Hematopoietic multipotent progenitor cell treated with erythropoietin and hydrocortisone succinate and interleukin-3 and kit ligand, for 4 days (in vitro differentiated cells): ENCODE measurements around the gene TMEFF2.

Experiments used
- DNase-seq: peaks from one replicate; pipeline ENCODE4 v3.0.0-alpha.2; 2015

The TMEFF2 gene

DNA sequence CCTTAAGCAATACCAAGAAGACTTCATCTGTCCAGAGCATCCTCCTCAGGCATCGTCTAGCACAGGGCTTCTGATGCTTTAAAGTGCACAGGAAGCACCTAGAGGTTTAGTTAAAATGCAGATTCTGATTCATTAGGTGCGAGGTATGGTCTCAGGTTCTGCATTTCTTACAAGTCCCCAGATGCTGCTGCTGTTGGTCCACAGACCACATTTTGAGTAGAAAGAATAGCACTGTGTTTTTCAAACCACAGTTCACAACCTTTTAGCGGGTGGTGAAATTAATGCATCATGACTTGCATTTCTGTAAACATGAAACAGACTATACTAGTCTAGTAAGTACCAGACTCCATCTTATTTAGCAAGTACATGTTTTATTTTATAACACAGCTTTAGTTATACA, 134.6 kb downstream of the TMEFF2 start:
- DNase-seq: peak; percentile 51

DNA sequence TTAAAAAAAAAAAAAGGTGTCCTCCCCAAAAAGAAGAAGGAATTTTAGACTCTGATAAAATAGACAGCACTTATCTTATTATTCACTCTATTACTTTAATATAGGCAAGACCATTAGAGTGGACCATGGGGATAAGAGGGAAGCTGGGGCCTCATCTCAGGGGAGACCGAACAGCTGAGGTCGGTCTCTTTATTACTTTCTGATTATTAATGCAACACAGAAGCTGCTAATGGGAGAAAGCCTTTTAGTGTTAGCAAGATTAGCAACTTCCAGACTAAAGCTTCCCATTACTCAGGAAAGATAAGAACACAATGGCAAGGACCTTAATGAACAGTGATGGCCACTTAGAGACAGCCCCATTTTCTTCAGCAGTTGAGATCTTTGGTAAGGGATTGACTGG, 135.5 kb downstream of the TMEFF2 start:
- DNase-seq: no peak

GRCh38 chr2:192053921-192054320, 140.8 kb downstream of the TMEFF2 start:
- DNase-seq: no peak

DNA sequence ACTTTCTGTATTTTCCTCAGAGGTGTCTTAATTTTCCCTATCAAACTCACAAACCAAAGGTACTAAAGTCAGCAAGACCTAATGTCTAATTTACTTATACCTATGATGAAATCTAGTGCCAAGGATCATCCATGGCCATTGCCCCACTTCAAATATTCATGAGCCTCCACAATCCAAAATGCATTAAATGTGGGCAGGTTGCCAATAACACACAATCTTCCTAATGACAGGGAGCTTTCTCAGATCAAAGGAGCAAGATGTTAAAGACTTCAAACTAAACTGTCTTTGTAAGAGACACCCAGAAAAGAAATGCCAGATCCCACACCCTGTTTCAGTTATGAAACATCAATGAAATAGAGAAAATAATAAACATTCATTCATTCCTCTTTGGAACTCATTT, 143.2 kb downstream of the TMEFF2 start:
- DNase-seq: peak; percentile 18

GRCh38 chr2:192049362-192049761, 145.4 kb downstream of the TMEFF2 start:
- DNase-seq: no peak

GRCh38 chr2:192047315-192048107, 147.2 kb downstream of the TMEFF2 start:
- no peak for DNase-seq

DNA sequence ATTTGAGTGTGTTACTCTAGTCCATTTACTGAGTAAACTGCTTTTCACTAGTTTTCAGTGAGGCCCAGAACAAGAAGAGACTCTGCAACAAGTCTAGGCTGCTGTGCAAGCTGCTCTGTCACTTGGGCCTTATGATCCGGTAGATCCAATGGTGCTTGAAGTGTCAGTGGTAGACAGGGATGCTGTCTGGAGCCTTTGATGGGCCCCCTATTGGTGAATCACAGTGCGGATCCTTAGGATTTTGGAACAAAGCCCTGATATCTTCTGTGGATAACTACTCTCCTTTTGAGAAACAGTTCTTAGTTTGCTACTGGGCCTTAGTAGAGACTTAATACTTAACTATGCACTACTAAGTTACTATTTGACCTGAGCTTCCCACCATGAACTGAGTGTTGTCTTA, 150.2 kb downstream of the TMEFF2 start:
- no peak for DNase-seq

DNA sequence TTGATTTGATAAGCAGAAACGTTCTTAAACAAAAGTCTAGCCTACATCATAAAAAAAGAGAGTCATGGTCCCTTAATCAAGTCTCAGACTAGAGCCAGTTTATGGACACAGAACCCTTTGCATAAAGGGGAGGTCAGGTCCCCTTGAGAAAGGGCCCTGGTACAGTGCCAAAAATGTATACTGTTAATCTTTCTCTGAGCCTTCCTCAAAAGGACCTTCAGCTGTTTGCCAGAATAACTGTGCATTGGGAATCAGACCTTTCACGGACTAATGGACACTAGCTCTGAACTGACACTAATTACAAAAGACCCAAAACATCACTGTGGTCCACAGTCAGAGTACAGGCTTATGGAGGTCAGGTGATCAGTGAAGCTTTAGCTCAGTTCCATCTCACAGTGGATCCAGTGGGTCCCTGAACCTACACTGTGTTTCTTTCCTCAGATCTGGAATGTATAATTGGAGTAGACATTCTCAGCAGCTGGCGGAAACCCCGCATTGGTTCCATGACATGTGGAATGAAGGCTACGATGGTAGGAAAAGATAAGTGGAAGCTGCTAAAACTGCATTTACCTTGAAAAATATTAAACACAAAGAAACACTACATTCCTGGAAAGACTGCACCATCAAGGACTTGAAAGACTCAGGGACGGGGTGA, 151.4 kb downstream of the TMEFF2 start:
- no peak for DNase-seq

DNA sequence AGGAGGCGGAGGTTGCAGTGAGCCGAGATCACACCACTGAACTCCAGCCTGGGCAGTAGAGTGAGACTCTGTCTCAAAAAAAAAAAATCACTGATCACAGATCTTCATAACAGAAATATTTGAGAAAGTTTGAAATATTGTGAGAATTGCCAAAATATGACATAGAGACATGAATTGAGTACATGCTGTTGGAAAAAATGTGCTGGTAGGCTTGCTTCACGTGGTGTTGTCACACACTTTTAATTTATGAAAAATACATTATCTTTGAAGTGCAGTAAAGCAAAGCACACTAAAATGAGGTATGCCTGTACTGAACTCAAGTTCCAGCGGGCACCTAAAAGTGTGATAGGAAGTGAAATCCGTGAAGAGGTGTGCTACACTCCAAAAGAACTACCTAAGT, 152.6 kb downstream of the TMEFF2 start:
- DNase-seq: no peak

DNA sequence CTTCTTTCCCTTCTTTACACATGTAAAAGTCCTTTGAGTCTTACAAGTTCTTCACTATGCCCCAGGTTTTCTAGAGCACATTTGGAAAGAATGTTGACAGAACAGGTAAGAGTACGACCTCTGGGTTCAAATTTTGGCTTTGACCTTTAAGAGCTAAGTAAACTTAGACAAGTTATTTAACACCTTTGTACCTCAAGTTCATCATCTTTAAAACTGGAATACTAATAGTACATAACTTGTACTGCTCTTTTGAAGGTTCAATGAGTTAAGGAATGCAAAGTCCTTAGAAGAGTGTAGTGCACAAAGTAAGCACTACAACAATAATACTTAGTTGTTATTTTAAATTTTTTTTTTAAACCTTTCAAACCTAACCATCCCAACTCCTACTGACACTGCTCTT, 156.6 kb downstream of the TMEFF2 start:
- DNase-seq: no peak

DNA sequence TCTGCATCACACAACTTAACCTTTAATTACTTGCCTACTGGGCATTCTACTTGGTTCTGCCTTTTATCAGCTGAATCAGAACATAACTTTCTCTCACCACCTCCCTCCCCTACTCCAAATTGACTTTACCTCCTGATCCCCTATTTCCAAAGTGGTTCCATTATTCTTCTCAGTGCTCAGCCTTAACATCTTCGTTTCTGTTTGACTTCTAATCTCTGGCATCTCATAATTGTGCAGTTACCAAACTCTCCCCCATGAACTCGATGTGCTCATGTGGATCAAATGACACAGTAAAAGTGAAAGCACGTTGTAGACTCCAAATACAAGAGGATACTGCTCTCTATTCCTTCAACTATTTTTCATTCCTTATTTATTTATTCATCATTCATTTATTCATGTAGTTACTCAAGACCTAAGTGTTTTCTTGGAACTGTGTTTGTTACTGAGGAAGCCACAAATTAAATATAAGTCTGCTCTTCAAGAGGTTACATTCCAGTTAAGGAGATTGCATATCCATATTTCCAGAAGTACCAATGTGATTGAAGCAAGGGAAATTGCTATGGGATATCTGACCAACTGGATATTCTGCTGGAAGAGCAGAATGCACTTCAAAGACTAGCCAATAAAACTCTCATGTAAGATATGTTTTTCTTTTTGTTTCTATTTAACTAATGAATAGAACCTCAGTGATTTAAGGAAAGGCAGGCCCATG, 158.8 kb downstream of the TMEFF2 start:
- no peak for DNase-seq

- no peak for DNase-seq
Measured at GRCh38 chr2:192030856-192031255, 163.9 kb downstream of the TMEFF2 start.

GRCh38 chr2:192030289-192030688, 164.4 kb downstream of the TMEFF2 start:
- no peak for DNase-seq

- DNase-seq: peak; percentile 68
Measured at GRCh38 chr2:192029089-192029488, 165.6 kb downstream of the TMEFF2 start.

DNA sequence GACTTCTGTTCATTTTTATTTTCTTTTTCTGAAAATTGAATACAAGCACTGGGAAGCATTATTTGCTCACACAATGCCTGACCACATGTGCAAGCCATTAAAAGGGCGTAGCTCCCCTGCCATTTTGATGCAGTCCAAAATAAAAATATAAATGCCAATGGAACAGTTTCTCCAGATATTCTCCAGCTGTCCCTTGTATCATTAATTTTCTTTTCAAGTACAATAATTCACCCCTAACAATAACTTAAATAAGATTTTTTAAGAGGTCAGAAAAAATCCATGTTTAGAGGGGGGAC, 168.0 kb downstream of the TMEFF2 start:
- DNase-seq: no peak

DNA sequence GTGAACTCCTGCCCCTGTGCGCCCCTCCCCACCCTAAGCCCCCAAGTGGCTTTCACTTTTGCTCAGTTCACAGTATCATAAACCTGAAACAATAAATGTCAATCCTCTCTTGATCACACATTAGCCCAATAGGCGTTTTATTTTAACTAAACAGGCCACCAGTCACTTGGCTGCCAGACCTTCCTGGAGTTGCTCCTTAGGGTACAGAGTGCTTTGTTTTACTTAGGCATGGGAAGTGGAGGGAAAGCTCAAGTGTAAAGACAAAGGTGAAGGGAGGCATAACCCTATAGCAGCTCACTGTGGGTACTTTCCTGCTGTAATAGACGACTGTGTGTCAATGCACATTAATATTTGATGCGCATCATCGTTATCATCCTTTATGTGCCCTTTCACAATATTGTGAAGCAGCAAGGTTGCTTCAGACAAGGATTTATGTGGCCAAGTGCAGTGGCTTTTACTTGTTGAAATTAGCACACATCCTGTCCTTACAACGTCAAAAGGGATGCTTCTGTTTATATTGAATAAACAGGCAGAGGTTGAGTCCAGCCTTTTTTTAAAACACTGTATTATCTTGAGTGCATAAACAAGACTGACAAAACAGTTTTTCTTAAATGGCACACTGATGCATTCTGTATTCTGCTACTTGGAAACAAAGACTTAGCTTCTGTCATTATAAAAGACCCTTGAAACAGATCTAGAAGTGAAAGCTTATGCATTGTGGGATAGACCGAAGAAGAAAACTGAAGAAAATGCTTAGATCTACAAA, 168.5 kb downstream of the TMEFF2 start:
- no peak for DNase-seq

DNA sequence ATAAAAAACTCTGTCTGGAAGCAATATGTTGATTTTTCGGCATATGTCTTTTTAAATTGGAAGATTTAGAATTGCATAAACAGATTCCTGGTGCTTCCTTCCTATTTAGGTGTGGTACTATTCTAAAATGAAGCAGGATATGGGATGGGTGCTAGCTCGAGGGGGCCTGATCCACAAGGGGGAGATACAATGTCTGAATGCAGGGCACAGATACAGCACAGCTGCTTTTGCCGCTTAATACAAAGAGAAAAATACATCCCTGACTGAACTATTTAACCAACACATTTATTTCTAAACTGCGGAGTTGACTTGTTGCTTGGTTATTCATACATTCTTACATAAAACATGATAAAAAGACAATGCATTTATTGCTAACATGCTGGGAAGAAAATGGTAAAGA, 169.1 kb downstream of the TMEFF2 start:
- no peak for DNase-seq

DNA sequence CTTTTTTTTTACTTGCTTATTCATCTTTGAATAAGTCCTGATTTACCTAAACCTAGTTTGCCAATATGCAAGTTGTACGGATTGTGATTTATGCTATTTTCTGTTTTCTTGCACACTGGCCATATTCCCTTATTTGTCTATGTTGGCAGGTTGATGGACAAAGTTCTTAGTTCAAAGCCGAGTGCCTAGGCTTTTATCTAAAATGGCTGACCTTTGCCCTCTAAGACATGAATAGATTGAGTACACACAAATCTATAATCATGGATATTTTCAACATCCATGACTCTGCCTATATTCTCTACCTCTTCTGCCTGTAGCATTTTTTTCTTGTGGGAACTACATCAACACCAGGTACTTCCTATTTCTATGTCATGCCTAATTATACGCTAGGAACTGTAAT, 171.7 kb downstream of the TMEFF2 start:
- DNase-seq: no peak

DNA sequence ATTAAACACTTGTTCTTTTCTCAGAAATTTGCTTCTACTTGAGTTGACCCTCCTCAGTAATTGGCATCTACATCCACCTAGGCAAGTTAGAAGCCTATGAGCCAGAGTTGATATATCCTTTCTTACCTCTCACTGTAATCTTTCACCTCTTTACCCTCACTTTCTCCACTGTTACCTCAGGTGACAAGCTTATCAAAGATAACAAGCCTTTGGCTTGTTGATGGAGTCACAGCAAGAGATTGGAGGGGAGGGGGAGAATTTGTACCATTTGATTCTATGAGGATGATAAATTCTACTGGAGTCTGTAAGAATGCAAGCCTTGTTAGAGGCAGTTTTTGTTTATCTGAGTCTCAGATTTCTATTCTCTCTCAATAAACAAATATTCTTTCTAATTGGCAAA, 176.9 kb downstream of the TMEFF2 start:
- no peak for DNase-seq

- no peak for DNase-seq
Measured at GRCh38 chr2:192016265-192016664, 178.5 kb downstream of the TMEFF2 start.

GRCh38 chr2:192013211-192013610, 181.5 kb downstream of the TMEFF2 start:
- DNase-seq: no peak

GRCh38 chr2:192011196-192011595, 183.5 kb downstream of the TMEFF2 start:
- DNase-seq: no peak

- DNase-seq: peak; percentile 25
Measured at GRCh38 chr2:192010073-192010472, 184.7 kb downstream of the TMEFF2 start.
